K562 (cell line): ENCODE measurements around the gene FARSB. TPM values are rescaled to one million over a fixed set of nuclear protein-coding genes. Genes with fewer than 3 reads are reported as not detected.

Source experiments
- ATAC-seq: fragments of 200-7000 bp; cut with Tn5 transposase; 3 replicates; pipeline ENCODE4 v1.9.1; 2020; ENCODE audit warnings: moderate library complexity
- BruUV-seq: library from RNA; stranded (reverse); fragments of 400-500 nt; replicated peaks from 2 replicates; lab custom pipeline; 2021; lab: Mats Ljungman, UMichigan
- CTCF ChIA-PET: fragments of 300-600 bp; formaldehyde crosslinking; extraction: SDS; loops from one replicate; lab custom pipeline; 2021; ENCODE audit warnings: low intra/inter-chr PET ratio; lab: Yijun Ruan, JAX
- POLR2A ChIA-PET: fragments of 300-600, 350-650 bp; sonication (Branson Sonifier 250); formaldehyde crosslinking; extraction: SDS; loops from one replicate; lab custom pipeline; 2021; ENCODE audit warnings: antibody characterized with exemption, inconsistent platforms; lab: Yijun Ruan, JAX
- DNase-seq, 4 experiments: peaks; one replicate each; pipeline versions ENCODE4 v3.0.0 to v3.0.0-alpha.2; 2011 to 2018; ENCODE audit warnings: low spot score in 3 of 4, mixed read lengths in 3 of 4; ENCODE audit errors: extremely low read depth in 1 of 4
- FAIRE-seq: peaks from 2 replicates; lab custom pipeline; 2011; peaks lifted over from hg19 to GRCh38; lab: Jason Lieb, UNC
- H2AFZ ChIP-seq: 2 replicates; pipeline ENCODE4 v1.6.0; 2011; ENCODE audit warnings: low read depth, low read length, control low read depth, inconsistent platforms
- H3K27ac ChIP-seq: fragments of 200-600 bp; 3 replicates; pipeline ENCODE4 v1.8.0; 2011; ENCODE audit warnings: low read depth, mild to moderate bottlenecking, control low read depth, inconsistent platforms, low read length, moderate library complexity, mixed read lengths; ENCODE audit errors: extremely low read depth
- H3K27me3 ChIP-seq, 2 experiments: fragments of 300-600 bp in 1 of 2; 2 replicates in 1 of 2; 3 replicates in 1 of 2; pipeline versions ENCODE4 v1.6.0 to v1.8.0; 2011; ENCODE audit warnings: inconsistent platforms in 2 of 2, low read length in 2 of 2, mild to moderate bottlenecking in 1 of 2, mixed read lengths in 1 of 2, moderate library complexity in 1 of 2; ENCODE audit not compliant: control insufficient read depth in 2 of 2, insufficient read depth in 2 of 2
- H3K36me3 ChIP-seq: fragments of 300-600 bp; 3 replicates; pipeline ENCODE4 v1.8.0; 2011; ENCODE audit warnings: mild to moderate bottlenecking, low read length, inconsistent platforms; ENCODE audit not compliant: control insufficient read depth, insufficient read depth
- H3K4me1 ChIP-seq, 2 experiments: fragments of 200-600 bp in 1 of 2; replicated peaks in 1 of 2; 2 replicates in 1 of 2; 3 replicates in 1 of 2; pipeline versions ENCODE4 v1.5.1 to v1.8.0; 2011; ENCODE audit warnings: inconsistent platforms in 2 of 2, low read length in 2 of 2, mild to moderate bottlenecking in 1 of 2, mixed read lengths in 1 of 2, moderate library complexity in 1 of 2; ENCODE audit not compliant: control insufficient read depth in 2 of 2, insufficient read depth in 2 of 2
- H3K4me2 ChIP-seq: 2 replicates; pipeline ENCODE4 v1.6.1; 2011; ENCODE audit warnings: low read length, control low read depth, inconsistent platforms, mixed read lengths; ENCODE audit not compliant: insufficient read depth
- H3K4me3 ChIP-seq: fragments of 200-600 bp; sonication (generic), shearing (Covaris generic); 2 replicates; pipeline ENCODE4 v1.5.1; 2016; ENCODE audit warnings: control low read depth, inconsistent platforms
- H3K79me2 ChIP-seq: fragments of 200-600 bp; 3 replicates; pipeline ENCODE4 v1.8.0; 2011; ENCODE audit warnings: low read length, inconsistent platforms; ENCODE audit not compliant: control insufficient read depth, insufficient read depth
- H3K9ac ChIP-seq, 2 experiments: 2 replicates each; pipeline versions ENCODE4 v1.6.0 to v1.6.1; 2011; ENCODE audit warnings: low read depth in 2 of 2, low read length in 2 of 2, control low read depth in 1 of 2, inconsistent platforms in 1 of 2, mild to moderate bottlenecking in 1 of 2, mixed read lengths in 1 of 2; ENCODE audit not compliant: insufficient read depth in 1 of 2
- H3K9me1 ChIP-seq: one replicate; pipeline ENCODE4 v1.6.0; 2011; ENCODE audit warnings: inconsistent platforms, mild to moderate bottlenecking, low read length, moderate library complexity; ENCODE audit not compliant: control insufficient read depth, insufficient read depth
- H3K9me3 ChIP-seq: replicated peaks from 2 replicates; pipeline ENCODE4 v1.5.1; 2011; ENCODE audit warnings: low read depth, low read length, inconsistent platforms; ENCODE audit not compliant: control insufficient read depth, insufficient read depth
- H4K20me1 ChIP-seq: replicated peaks from 2 replicates; pipeline ENCODE4 v1.6.1; 2011; ENCODE audit warnings: low read length, inconsistent platforms, mixed read lengths; ENCODE audit not compliant: control insufficient read depth, insufficient read depth
- ELK1 ChIP-seq: sonication (generic); formaldehyde crosslinking; IDR thresholded peaks from 2 replicates; pipeline ENCODE4 v1.8.1; 2022; ENCODE audit warnings: missing genetic modification reagents
- NFATC3 ChIP-seq: fragments of 450-650 bp; IDR thresholded peaks from 2 replicates; pipeline ENCODE4 v1.6.1; 2017; ENCODE audit warnings: mild to moderate bottlenecking
- NR2F6 ChIP-seq: fragments of 450-650 bp; formaldehyde crosslinking; IDR thresholded peaks from 2 replicates; pipeline ENCODE4 v1.4.0; 2020; ENCODE audit warnings: mild to moderate bottlenecking
- ZNF212 ChIP-seq: fragments of 450-650 bp; formaldehyde crosslinking; IDR thresholded peaks from 2 replicates; pipeline ENCODE4 v1.4.0; 2020; ENCODE audit warnings: mild to moderate bottlenecking
- ZNF347 ChIP-seq: fragments of 450-650 bp; formaldehyde crosslinking; IDR thresholded peaks from 2 replicates; pipeline ENCODE4 v1.4.0; 2020; ENCODE audit warnings: low read depth, mild to moderate bottlenecking, moderate library complexity
- ZNF583 ChIP-seq: fragments of 250-450 bp; sonication (Bioruptor Pico); IDR thresholded peaks from 2 replicates; pipeline ENCODE4 v1.4.0; 2020
- WGBS: fragments of 100-300 bp; shearing (Covaris generic); methylation state at CpG from one replicate; pipeline ENCODE4 v1.1.6; 2016; ENCODE audit warnings: low coverage, mixed read lengths; ENCODE audit not compliant: insufficient coverage; ENCODE audit errors: missing lambda C conversion rate; 5-methylcytosine and 5-hydroxymethylcytosine counted together
- in situ Hi-C: fragments of 300-500 bp; cut with MboI; formaldehyde crosslinking; loops from 4 replicates; pipeline ENCODE4 v1.15.0; 2018; ENCODE audit warnings: inconsistent platforms, mixed read lengths
- intact Hi-C: fragments of 100-400 bp; cut with micrococcal nuclease; formaldehyde crosslinking; loops from 2 replicates; pipeline ENCODE4 v1.14.2; 2022
- polyA plus RNA-seq, 8 experiments: library from polyadenylated mRNA; depleted of rRNA in 4 of 8; stranded (reverse) in 5 of 8; unstranded in 3 of 8; fragments of >200 nt; fragmentation: Nextera tagmentation in 2 of 8; fragmentation: Illumina TruSeq in 1 of 8; extraction: Ambion mirVana in 2 of 8; extraction: Trizol in 1 of 8; gene quantifications; 2 replicates each; pipeline versions ENCODE4 v1.2.1 to v1.2.3, GENCODE V29; 2011 to 2014; ENCODE audit warnings: inconsistent platforms in 1 of 8, missing spikeins in 1 of 8
- total RNA-seq, 7 experiments: library from RNA; depleted of rRNA in 6 of 7; stranded (reverse); fragments of >200 nt in 6 of 7; fragmentation: Illumina TruSeq in 2 of 7; extraction: Trizol in 2 of 7; gene quantifications; 2 replicates each; pipeline versions ENCODE4 v1.2.1 to v1.2.3, GENCODE V29; 2011 to 2021; ENCODE audit warnings: low replicate concordance in 1 of 7
- TF ChIP-seq, protein P1 (sequence below): sonication (generic); formaldehyde crosslinking; IDR thresholded peaks from 2 replicates; pipeline ENCODE4 v1.8.0; 2023; ENCODE audit warnings: mild to moderate bottlenecking, missing genetic modification reagents

Gene FARSB
- total and polyA plus RNA-seq, 9 of the 15 experiments (the other 6 are each of a cell fraction or from before 2014, with no cell fraction given), result 26.6 to 171 (median 55.7) TPM

- TF ChIP-seq ELK1 (CRISPR knock-in tag) (no peak), NR2F6 (no peak)
Observed at GRCh38 chr2:222538535-222538934, 117.4 kb downstream of the FARSB start (continued).

DNA sequence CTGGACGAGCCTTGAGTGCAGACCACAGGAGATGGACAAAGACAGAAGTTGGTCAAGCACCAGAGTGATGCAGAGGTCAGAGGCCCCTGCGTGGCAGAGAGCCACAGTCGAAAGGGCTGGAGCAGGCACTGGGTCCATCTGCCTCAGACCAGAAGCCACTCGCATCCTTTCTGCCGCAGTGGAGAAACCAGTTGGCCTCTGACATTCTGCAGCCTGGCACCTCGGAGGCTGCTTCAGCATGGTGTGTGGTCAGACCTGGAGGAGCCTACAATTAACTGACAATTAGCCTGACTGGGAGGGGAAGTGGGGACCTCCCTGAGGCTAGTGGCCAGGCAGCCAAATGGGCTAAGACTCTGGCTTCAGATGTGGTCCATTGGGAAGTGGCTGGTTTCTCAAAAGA lies 120.4 kb downstream of the FARSB start:
- Histone ChIP-seq H2AFZ (no peak overlapping the region), H3K9ac (no peak overlapping the region), H3K4me2 (no peak overlapping the region), H3K9me3 (no peaks in the 10 kb centered on the region), H3K79me2 (no peaks in the 10 kb centered on the region), H3K9me1 (no peaks in the 10 kb centered on the region), H4K20me1 (no peaks in the 10 kb centered on the region), H3K27me3 (peaks cover 0 to 4% of the 10 kb centered on the region in 2 experiments; a peak in 1 of 5 replicates), H3K4me1 (no peaks in the 10 kb centered on the region), H3K4me3 (no peak overlapping the region), H3K27ac (no peak overlapping the region), H3K36me3 (no peaks in the 10 kb centered on the region)
- intact Hi-C loops (no loop called here), in situ Hi-C loops (no loop called here)
- no peak for DNase-seq
- TF ChIP-seq ZNF347 (no peak), NFATC3 (no peak), ZNF583 (CRISPR knock-in tag) (no peak), ZNF212 (CRISPR knock-in tag) (no peak)
- TF ChIP-seq, protein P1, sequence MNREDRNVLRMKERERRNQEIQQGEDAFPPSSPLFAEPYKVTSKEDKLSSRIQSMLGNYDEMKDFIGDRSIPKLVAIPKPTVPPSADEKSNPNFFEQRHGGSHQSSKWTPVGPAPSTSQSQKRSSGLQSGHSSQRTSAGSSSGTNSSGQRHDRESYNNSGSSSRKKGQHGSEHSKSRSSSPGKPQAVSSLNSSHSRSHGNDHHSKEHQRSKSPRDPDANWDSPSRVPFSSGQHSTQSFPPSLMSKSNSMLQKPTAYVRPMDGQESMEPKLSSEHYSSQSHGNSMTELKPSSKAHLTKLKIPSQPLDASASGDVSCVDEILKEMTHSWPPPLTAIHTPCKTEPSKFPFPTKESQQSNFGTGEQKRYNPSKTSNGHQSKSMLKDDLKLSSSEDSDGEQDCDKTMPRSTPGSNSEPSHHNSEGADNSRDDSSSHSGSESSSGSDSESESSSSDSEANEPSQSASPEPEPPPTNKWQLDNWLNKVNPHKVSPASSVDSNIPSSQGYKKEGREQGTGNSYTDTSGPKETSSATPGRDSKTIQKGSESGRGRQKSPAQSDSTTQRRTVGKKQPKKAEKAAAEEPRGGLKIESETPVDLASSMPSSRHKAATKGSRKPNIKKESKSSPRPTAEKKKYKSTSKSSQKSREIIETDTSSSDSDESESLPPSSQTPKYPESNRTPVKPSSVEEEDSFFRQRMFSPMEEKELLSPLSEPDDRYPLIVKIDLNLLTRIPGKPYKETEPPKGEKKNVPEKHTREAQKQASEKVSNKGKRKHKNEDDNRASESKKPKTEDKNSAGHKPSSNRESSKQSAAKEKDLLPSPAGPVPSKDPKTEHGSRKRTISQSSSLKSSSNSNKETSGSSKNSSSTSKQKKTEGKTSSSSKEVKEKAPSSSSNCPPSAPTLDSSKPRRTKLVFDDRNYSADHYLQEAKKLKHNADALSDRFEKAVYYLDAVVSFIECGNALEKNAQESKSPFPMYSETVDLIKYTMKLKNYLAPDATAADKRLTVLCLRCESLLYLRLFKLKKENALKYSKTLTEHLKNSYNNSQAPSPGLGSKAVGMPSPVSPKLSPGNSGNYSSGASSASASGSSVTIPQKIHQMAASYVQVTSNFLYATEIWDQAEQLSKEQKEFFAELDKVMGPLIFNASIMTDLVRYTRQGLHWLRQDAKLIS (CRISPR knock-in tag), result no peak
- POLR2A ChIA-PET, result no interaction called here
- CTCF ChIA-PET, result no interaction called here
- no peak for FAIRE-seq
- WGBS, result 2% methylated on average over 4 of the region's 6 CpGs
- no peak for ATAC-seq
- BruUV-seq, result no TSS peak
